GM21825 (cell line): ENCODE data around the gene TIMM21.

ENCODE experiments used
- ATAC-seq: cut with Tn5 transposase; IDR thresholded peaks from one replicate; pipeline ENCODE4 v1.9.1; 2021; ENCODE audit warnings: mild to moderate bottlenecking, moderate library complexity; ENCODE audit not compliant: unreplicated experiment

TIMM21 gene

DNA sequence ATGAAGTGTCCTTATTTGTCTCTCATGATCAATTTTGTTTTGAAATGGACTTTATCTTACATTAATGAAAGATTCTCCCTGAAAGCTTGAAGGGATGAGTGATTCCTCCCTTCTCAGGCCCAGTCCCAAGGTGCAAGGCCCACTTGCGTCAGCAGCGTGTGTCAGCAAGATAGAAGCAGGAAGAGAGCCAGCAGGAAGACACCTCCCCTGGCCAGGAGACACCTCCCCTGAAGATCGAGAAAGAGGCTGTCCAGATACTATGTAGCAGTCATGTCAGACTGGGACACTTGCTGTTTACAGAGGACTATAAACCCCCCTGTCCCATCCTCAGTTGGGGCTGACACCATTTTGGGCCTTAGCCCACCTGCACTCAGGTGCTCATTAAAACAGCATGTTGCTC is 38.3 kb downstream of the TIMM21 start:
- no peak for ATAC-seq

DNA sequence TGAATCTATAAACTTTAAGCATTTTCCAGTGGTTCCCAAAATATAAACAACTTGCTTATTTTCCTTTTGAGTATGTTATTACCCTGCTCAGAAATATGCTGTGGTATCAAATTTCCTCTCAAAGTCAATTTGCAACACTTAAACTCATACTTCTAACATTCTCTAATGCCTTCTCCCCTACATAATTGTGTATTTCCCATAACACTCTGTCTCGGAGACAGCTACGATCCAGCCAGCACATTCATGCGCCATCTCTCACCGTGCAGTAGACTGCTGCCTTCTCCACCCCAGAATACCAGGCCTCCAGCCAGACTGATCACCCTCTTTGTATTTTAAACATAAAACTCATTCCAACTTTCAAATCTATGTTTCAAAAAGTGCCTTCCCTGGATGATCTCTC is 41.8 kb downstream of the TIMM21 start:
- ATAC-seq: no peak

DNA sequence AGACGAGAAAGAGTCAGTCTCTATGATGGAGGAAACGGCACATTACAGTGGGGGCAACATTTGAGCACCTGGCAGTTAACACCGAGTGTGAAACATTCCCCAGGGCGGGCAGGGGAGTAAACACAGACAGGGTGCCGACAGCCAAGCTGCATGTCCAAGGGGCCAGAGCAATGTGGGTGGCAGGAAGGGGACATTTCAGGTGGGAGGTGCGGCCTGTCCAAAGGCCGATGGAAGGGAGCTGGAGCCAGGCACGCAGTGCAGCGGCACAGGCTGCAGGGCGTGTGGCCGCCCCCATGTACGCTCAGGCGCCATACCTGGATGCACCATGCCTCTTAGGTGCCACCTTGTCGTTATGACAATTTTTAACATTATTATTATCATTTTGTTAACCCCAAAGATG is 43.3 kb downstream of the TIMM21 start:
- no peak for ATAC-seq

DNA sequence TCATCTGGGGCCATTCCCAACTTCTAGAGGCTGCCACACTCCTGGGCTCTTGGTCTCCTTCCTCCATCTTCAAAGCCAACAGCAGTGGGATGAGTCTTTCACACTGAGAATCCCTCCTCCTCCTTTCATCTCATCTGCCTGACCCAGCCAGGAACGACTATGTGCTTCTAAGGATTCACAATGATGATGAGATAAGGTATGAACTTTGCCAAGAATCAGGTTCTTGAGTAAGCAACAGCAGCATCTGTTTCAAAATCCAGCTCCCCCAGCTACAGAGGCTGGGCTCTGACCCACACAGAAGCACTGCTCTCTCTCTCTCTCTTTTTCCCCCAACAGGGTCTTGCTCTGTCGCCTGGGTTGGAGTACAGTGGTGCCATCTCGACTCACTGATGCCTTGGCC is 46.4 kb downstream of the TIMM21 start:
- no peak for ATAC-seq

DNA sequence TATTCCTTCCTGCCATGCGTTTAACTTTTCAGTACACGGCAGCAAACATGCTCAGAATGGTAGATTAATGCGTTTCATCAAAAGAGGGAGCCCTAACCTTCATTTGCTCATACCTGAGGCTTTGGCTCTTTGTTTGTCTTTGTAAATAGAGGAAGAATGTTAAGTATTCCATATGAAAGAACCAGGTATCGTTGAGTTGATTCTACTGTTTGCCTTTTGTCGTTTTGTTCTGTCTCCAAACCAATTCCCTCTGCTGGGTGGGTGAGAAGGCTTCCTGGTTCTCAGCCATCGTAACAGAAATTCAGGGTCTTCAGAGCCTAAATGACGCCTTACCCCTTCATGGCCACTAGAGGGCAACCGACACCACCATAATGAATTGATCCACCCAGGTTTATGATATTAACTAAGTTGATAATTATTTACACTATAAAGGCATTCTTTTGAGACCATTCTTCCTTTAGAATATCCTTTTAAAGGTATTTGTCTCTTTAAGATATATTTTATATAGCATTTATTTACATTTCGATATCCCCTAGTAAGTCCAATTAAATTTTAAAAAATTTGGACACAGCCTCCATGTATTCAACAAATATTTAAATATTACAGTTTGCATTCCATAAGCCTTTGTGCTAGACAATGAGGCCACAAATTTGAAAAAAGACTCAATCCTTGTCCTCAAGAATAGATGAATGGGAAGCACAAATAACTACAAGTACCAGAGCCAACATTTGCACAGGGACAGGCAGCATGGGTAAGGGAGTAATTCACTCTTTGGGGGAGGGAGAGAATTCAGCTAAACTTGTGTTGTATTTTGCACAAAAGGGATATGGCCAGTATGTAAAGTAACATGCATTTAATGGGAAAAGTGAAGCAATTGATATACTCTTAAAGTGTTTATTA is 48.1 kb downstream of the TIMM21 start:
- ATAC-seq: peak; percentile 87

DNA sequence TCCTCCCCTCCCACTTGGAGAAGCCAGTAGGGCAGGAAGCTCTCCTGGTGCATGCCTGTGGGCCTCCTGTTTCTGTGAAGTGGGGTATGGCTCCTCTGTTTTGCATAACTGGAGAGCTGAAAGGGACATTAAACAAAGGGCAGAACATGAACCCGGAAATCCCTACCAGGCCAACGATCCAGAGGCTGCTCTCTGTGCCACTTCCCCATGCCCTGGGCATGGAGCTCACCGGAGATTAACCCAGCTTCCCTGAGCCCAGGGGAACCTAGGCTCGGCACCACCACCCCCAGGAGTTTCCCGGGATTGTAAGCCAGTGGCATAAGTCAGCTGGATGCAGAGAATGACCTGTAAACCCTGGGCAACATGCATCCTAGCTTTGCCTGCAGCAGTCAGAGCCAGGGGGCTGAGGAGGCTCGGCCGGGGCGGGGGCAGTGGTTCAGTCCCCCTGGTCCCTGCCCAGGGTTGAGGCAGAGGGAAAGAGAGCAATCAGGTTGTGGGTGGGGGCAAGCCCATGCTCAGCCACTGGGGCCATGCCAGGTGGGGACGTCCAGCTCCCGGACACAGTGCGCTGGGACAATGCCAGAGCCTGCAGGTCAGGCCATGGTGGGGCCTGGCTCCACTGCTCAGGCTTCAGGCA is 49.5 kb downstream of the TIMM21 start:
- no peak for ATAC-seq

DNA sequence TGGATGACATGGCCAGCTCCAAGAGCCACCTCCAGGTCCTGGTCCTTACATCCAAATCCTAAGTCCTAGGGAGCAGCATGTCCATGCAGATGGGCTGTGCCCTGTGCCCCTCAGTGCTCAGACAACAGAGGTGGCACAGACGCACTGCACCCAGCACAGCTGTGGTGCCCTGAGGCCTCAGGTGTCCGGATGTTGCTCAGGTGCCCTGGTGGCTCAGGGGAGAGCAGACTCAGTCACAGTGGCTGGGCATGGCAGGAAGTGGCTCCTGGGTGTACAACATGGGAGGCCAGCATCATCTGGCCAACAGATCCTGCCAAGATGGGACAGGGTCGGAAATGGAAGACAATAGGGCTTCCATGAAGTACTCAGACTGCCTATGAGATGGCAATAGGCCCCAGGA is 50.1 kb downstream of the TIMM21 start:
- ATAC-seq: no peak

DNA sequence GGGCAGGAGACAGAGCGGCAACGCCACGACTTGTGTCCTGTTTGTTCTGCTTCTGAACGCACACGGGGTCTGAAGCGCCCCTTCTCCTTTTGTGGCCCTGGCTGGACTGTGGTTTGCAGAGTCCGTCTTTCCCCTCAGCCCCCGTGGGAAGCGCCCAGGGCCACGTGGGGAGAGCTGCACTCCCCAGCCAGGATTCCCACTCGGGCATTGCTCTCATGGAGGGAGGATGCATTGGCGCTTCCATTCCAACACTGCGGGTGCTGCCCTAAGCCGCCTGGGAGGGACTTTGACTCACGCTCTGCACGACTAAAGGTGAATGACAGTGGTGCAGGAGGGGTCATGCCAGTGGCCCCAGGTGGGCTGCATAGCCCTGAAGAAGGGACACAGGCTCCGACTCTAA is 52.5 kb downstream of the TIMM21 start:
- ATAC-seq: no peak

DNA sequence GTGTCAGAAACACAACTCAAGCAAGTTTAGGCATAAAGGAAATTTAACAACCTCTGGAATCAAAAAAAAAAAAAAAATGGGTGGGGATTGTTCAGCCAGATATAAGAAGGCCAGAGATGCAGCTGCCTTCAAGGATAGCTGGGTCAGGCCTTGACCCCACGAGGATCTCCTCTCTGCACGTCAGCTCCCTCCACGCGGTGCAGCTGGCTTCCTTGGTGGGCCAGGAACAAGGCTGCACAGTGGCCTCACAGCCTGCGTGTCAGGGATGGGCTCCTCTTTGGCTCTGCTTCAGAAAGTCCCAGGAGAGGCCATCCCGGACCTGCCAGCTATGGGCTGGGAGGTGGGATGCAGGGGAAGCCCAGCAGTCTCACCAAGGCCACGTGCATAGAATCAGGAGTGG is 55.5 kb downstream of the TIMM21 start:
- no peak for ATAC-seq

DNA sequence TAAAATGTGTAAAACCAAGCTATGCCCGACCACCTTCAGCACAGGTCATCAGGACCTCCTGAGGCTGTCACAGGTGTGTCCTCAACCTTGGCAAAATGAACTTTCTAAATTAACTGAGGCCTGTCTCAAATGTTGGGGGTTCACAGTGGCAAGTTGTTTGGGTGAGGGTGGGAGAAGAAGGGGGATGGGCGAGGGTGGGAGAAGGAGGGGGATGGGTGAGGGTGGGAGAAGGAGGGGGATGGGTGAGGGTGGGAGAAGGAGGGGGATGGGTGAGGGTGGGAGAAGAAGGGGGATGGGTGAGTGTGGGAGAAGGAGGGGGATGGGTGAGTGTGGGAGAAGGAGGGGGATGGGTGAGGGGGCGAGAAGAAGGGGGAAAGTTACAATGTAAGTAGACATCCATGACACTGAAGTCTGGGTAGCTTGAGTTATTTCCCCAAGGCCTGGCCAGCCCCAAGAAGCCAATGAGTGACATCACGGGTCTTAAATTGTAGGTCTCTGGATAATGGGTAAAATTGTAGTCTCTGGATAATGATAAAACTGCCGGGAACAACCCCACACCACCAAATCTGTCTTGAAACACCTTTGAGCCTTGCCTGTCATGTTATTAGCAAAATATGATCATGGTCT is 56.3 kb downstream of the TIMM21 start:
- ATAC-seq: no peak
